ENCODE results near the gene DCDC2B.
"Not testable (repeated sequence)": the region's sequence is repeated elsewhere in the genome, so short reads cannot be mapped to it uniquely, and the experiment has no call there.

Gene DCDC2B

DNA sequence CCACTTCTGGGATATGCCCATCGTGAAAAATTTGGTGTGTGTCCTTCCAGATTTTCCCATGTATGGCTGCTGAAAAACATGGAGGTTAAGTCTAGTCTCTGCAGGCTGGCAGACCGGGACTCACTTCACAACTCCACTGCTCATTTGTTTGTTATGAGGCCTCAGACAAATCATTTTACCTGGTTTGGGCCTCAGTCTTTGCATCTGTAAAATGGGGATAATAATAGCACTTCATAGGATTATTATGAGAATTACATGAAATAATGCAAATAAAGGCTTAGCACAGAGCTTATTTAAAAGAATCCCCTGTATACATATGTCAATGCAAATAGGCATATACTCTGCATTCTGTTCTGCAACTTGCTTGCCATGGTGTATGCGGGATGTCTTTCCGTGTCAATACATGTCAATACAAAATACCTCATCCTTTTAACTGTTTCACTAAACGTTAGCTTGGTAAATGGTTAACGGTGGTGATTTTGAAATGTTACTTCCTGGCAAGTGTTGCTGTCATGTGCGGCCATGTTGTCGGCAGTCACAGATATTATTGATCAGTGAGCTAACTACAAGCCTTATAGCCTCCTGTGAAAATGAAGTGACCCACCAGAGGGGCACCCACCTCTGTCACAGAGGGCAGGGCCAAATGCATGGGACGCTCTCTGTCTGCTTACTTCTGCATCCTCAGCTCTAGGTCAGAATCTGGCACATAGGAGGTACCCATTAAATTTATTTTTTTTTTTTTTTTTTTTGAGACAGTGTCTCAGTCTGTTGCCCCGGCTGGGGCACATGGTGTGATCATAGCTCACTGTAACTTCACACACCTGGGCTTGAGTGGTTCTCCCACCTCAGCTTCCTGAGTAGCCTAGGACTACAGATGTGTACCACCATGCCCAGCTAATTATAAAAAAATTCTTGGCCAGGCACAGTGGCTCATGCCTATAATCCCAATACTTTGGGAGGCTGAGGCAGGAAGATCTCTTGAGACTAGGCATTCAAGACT, 46.5 kb downstream of the DCDC2B start:
- no peaks in the 10 kb centered on the region for H3K9me3 ChIP-seq (ENCODE audit: control insufficient read depth in 1 of 2, low read length in 2 of 2)
- no peak overlapping the region for H3K9ac ChIP-seq (ENCODE audit: low read depth in 1 of 2, low read length in 2 of 2)
- H3K4me1 ChIP-seq (ENCODE audit: control insufficient read depth in 1 of 2, insufficient read depth in 2 of 2, low read length in 2 of 2) = peaks cover 7 to 10% of the 10 kb centered on the region in 2 donors
- no peaks in the 10 kb centered on the region for H3K27me3 ChIP-seq (ENCODE audit: control insufficient read depth in 1 of 2, insufficient read depth in 2 of 2, low read length in 2 of 2)
- H3K36me3 ChIP-seq (ENCODE audit: control insufficient read depth in 1 of 2, insufficient read depth in 2 of 2, low read length in 2 of 2) = no peaks in the 10 kb centered on the region
- H3K4me3 ChIP-seq (ENCODE audit: low read depth in 1 of 2, low read length in 2 of 2) = peak overlapping the region in 1 of 2 donors; percentile 28
- no peak overlapping the region for H3K27ac ChIP-seq (ENCODE audit: low read depth, low read length)

DNA sequence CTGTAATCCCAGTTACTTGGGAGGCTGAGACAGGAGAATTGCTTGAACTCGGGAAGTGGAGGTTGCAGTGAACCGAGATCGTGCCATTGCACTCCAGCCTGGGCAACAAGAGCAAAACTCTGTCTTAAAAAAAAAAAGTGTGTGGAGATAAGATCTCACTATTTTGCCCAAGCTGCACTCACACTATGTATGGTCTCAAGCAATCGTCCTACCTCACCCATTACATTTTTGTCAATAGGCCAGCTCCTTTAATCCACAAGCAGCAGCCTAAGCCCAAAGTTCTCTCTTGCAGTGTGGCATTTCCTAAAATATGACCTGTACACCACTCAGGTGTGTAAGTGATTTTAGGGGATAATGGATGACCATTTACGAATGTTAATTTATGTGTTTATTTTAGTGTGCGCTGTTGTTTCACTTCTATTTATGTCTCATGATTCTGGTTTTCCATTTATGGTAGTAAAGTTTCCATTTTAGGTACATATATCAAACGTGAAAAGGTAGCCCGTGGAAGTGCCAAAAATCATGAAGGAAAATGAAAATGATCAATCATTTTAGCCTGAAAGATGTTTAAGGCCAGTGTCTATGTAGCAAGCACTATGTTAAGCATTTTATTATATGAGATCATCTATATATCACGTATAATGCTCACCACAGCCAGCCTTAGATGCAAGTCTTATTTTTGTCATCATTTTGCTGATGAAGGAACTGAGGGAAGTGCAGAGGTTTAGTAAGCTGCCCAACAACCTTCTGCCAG, 47.8 kb downstream of the DCDC2B start:
- Histone ChIP-seq H3K9me3 (ENCODE audit: control insufficient read depth in 1 of 2, low read length in 2 of 2) (no peaks in the 10 kb centered on the region), H3K4me3 (ENCODE audit: low read depth in 1 of 2, low read length in 2 of 2) (no peak overlapping the region), H3K27me3 (ENCODE audit: control insufficient read depth in 1 of 2, insufficient read depth in 2 of 2, low read length in 2 of 2) (no peaks in the 10 kb centered on the region), H3K36me3 (ENCODE audit: control insufficient read depth in 1 of 2, insufficient read depth in 2 of 2, low read length in 2 of 2) (no peaks in the 10 kb centered on the region), H3K4me1 (ENCODE audit: control insufficient read depth in 1 of 2, insufficient read depth in 2 of 2, low read length in 2 of 2) (peaks cover 0 to 4% of the 10 kb centered on the region in 2 donors), H3K27ac (ENCODE audit: low read depth, low read length) (no peak overlapping the region), H3K9ac (ENCODE audit: low read depth in 1 of 2, low read length in 2 of 2) (no peak overlapping the region)

- Histone ChIP-seq H3K9ac (ENCODE audit: low read depth in 1 of 2, low read length in 2 of 2) (no peak overlapping the region), H3K36me3 (ENCODE audit: control insufficient read depth in 1 of 2, insufficient read depth in 2 of 2, low read length in 2 of 2) (no peaks in the 10 kb centered on the region), H3K4me3 (ENCODE audit: low read depth in 1 of 2, low read length in 2 of 2) (no peak overlapping the region)
Measured at GRCh38 chr1:32257227-32257508, 48.3 kb downstream of the DCDC2B start.

DNA sequence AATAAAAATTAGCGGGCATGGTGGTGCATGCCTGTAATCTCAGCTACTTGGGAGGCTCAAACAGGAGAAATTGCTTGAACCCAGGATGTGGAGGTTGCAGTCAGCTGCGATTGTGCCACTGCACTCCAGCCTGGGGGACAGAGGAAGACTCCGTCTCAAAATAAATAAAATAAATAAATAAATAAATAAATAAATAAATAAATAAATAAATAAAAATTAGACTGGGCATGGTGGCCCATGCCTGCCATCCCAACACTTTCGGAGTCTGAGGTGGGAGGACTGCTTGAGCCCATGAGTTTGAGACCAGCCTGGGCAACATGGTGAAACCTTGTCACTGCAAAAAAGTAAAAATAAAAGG, 54.3 kb downstream of the DCDC2B start:
- not testable (repeated sequence) for H3K36me3 ChIP-seq (ENCODE audit: control insufficient read depth in 1 of 2, insufficient read depth in 2 of 2, low read length in 2 of 2); H3K27me3 ChIP-seq (ENCODE audit: control insufficient read depth in 1 of 2, insufficient read depth in 2 of 2, low read length in 2 of 2); H3K9me3 ChIP-seq (ENCODE audit: control insufficient read depth in 1 of 2, low read length in 2 of 2); H3K9ac ChIP-seq (ENCODE audit: low read depth in 1 of 2, low read length in 2 of 2); H3K4me1 ChIP-seq (ENCODE audit: control insufficient read depth in 1 of 2, insufficient read depth in 2 of 2, low read length in 2 of 2); H3K4me3 ChIP-seq (ENCODE audit: low read depth in 1 of 2, low read length in 2 of 2); H3K27ac ChIP-seq (ENCODE audit: low read depth, low read length)

More at GRCh38 chr1:32257227-32257508, 48.3 kb downstream of the DCDC2B start:
- peaks cover 0 to under 1% of the 10 kb centered on the region in 2 donors for H3K4me1 ChIP-seq (ENCODE audit: control insufficient read depth in 1 of 2, insufficient read depth in 2 of 2, low read length in 2 of 2)
- H3K27ac ChIP-seq (ENCODE audit: low read depth, low read length) = no peak overlapping the region
- no peaks in the 10 kb centered on the region for H3K9me3 ChIP-seq (ENCODE audit: control insufficient read depth in 1 of 2, low read length in 2 of 2)
- H3K27me3 ChIP-seq (ENCODE audit: control insufficient read depth in 1 of 2, insufficient read depth in 2 of 2, low read length in 2 of 2) = no peaks in the 10 kb centered on the region

- no peaks in the 10 kb centered on the region for H3K36me3 ChIP-seq (ENCODE audit: control insufficient read depth in 1 of 2, insufficient read depth in 2 of 2, low read length in 2 of 2)
- no peaks in the 10 kb centered on the region for H3K27me3 ChIP-seq (ENCODE audit: control insufficient read depth in 1 of 2, insufficient read depth in 2 of 2, low read length in 2 of 2)
- H3K9me3 ChIP-seq (ENCODE audit: control insufficient read depth in 1 of 2, low read length in 2 of 2) = no peaks in the 10 kb centered on the region
- H3K4me3 ChIP-seq (ENCODE audit: low read depth in 1 of 2, low read length in 2 of 2) = no peak overlapping the region
- H3K4me1 ChIP-seq (ENCODE audit: control insufficient read depth in 1 of 2, insufficient read depth in 2 of 2, low read length in 2 of 2) = peaks cover 4 to 5% of the 10 kb centered on the region in 2 donors
- no peak overlapping the region for H3K27ac ChIP-seq (ENCODE audit: low read depth, low read length)
- H3K9ac ChIP-seq (ENCODE audit: low read depth in 1 of 2, low read length in 2 of 2) = no peak overlapping the region
Measured at GRCh38 chr1:32263744-32264143, 54.9 kb downstream of the DCDC2B start.

All from duodenal mucosa (tissue), 2 donors.